Spleen (tissue), 7 donors: ENCODE measurements around the gene ENDOV.

Experiments
- CTCF ChIP-seq, 11 experiments: fragments of 200-600 bp in 7 of 11; fragments of 450-650 bp in 4 of 11; sonication (generic) in 4 of 11; IDR thresholded peaks in 8 of 11; conservative IDR thresholded peaks in 3 of 11; 1 replicate in 7 of 11; 2 replicates in 4 of 11; pipeline versions ENCODE4 v1.4.0 to v1.8.0; 2016 to 2021; ENCODE audit warnings: antibody characterized with exemption in 11 of 11, inconsistent platforms in 4 of 11, mild to moderate bottlenecking in 1 of 11
- POLR2A ChIP-seq, 3 donors: fragments of 450-650 bp; IDR thresholded peaks; one replicate each; pipeline ENCODE4 v1.5.1; 2017; ENCODE audit warnings: antibody characterized with exemption in 3 of 3, mild to moderate bottlenecking in 1 of 3
- donor health status: DM: no; HTN: no; CAD: no; lungs with moderate emphysema.
- donor health status: DM: no; HTN: no; CAD: no.
- donor health status: DM: no; HTN: no; CAD: no.

DNA sequence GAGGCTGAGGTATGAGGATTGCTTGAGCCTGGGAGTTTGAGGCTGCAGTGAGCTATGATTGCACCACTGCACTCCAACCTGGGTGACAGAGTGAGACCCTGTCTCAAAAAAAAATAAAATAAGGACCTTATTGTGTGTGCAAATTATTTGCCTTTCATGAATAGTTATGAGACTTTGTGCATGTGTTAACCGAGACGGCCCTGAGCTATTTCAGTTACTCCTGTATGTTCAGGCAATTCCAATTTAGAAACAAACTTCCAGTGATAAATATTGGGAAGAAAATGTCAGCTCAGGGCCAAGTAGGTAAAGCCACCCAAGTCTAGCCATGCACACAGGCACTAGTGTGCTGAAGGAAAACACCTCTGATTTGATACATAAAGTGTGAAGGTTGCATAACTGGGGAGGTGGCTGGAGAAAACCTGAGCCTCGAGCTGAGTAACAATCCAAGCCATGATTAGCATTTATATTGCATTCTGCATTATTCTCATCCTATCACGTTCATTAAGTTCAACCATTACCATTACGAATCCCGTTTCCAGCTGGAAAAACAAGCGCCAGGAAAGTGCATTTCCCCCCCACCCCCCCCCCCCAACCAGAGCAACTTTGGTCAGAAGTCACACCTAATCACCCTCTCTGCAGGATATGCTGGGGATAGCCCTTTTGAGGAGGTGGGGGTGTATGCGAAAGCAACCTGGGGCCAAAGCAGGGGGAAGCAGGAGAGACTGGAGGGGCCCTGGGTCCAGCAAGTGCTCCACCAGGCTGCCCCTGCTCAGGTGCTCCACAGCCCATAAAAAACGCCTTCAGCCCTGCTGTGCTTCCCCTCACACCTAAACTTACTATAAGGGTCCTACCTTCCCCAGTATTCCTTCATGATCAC, 18.6 kb upstream of the ENDOV start:
- TF ChIP-seq CTCF (IDR thresholded peaks at IDR 0.05 in 8 of 11, conservative IDR thresholded peaks at IDR 0.05 in 3 of 11) (no peak), POLR2A (IDR thresholded peaks at IDR 0.05) (no peak)
